Body of pancreas (tissue), 4 donors: ENCODE data around the gene ZNF516. TPM values are rescaled to one million over a fixed set of nuclear protein-coding genes. Genes with fewer than 3 reads are reported as not detected.

Experiments used
- ATAC-seq: fragments of 150-250 bp; one replicate; pipeline ENCODE4 v1.9.1; 2016
- DNase-seq, 4 donors: peaks; one replicate each; pipeline ENCODE4 v3.0.0-alpha.2; 2019
- H3K27ac ChIP-seq, 4 donors: fragments of 200-600 bp; sonication (generic); 1 replicate in 3 of 4; 2 replicates in 1 of 4; pipeline versions ENCODE4 v1.5.1 to v1.6.1; 2016 to 2019; ENCODE audit warnings: mild to moderate bottlenecking in 1 of 4, mixed read lengths in 1 of 4, moderate library complexity in 1 of 4
- H3K27me3 ChIP-seq, 2 donors: fragments of 200-600 bp; sonication (generic); one replicate each; pipeline ENCODE4 v1.6.0; 2016; ENCODE audit warnings: mild to moderate bottlenecking in 1 of 2
- H3K36me3 ChIP-seq, 2 donors: fragments of 200-600 bp; sonication (generic); replicated peaks in 1 of 2; 2 replicates each; pipeline ENCODE4 v1.5.1; 2016; ENCODE audit warnings: low read depth in 2 of 2; ENCODE audit not compliant: insufficient read depth in 1 of 2
- H3K4me1 ChIP-seq: fragments of 200-600 bp; sonication (generic); one replicate; pipeline ENCODE4 v1.6.0; 2016
- H3K4me3 ChIP-seq, 2 donors: fragments of 200-600 bp; sonication (generic); 1 replicate in 1 of 2; 2 replicates in 1 of 2; pipeline ENCODE4 v1.5.1; 2016 to 2019
- H3K9me3 ChIP-seq, 3 donors: fragments of 200-600 bp; sonication (generic); 1 replicate in 2 of 3; 2 replicates in 1 of 3; pipeline ENCODE4 v1.5.1; 2016
- CTCF ChIP-seq, 7 experiments: fragments of 450-650 bp in 4 of 7; fragments of 200-600 bp in 3 of 7; sonication (generic) in 3 of 7; IDR thresholded peaks; one replicate each; pipeline ENCODE4 v1.5.1; 2016 to 2019; ENCODE audit warnings: antibody characterized with exemption in 7 of 7
- POLR2A ChIP-seq, 3 donors: fragments of 450-650 bp; IDR thresholded peaks; one replicate each; pipeline ENCODE4 v1.6.1; 2016; ENCODE audit warnings: antibody characterized with exemption in 3 of 3, mild to moderate bottlenecking in 2 of 3
- WGBS, 2 donors: methylation state at CpG; one replicate each; pipeline ENCODE4 v1.1.5; 2017; 5-methylcytosine and 5-hydroxymethylcytosine counted together
- intact Hi-C: fragments of 100-400 bp; cut with DNase I; formaldehyde crosslinking; loops from one replicate; pipeline ENCODE4 v1.15.1; 2023
- total RNA-seq, 2 donors: library from RNA; depleted of rRNA; stranded (reverse); fragments of >200 nt; gene quantifications; one replicate each; pipeline ENCODE4 v1.1.0, GENCODE V29; 2016

Gene ZNF516
- total RNA-seq, 2 donors from 2014 or later: 13.5 to 16.5 TPM

DNA sequence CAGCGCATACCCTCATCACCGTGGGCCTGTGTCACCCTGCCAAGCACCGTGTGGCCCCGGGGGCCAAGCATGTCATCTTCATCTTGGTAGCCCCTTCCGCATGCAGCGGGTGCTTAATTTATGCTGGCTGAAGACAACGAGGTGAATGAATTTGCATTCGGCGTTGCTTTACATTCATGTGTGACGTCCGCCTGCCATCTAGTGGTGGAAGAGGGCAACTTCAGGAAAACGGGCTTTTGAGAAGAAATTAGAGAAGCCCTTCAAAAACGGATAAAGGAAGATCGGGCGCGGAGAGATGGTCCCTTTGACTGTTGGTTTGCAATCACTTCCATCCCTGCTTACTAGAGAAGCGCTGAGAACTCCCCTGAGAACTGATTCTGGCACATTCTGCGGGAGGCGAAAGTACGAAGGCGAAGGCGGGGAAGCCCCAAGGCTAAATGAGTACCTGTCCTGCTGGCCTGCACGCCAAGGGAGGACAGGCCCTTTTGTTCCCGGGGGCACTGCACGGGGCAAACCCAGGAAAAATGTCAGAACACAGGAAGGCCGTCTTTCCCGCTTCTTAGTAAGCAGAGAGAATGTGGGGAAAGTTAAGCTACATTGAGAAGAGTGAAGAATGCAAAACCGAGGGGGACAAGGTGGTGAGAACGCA is 145.9 kb downstream of the ZNF516 start:
- Histone ChIP-seq H3K4me1 (peaks cover 19% of the 10 kb centered on the region), H3K27me3 (no peaks in the 10 kb centered on the region), H3K9me3 (no peaks in the 10 kb centered on the region), H3K27ac (no peak overlapping the region), H3K4me3 (no peak overlapping the region), H3K36me3 (no peaks in the 10 kb centered on the region)
- intact Hi-C loops: no loop called here
- TF ChIP-seq CTCF (IDR thresholded peaks at IDR 0.05): peak; percentile 79 to 88 (median 86)
- TF ChIP-seq POLR2A (IDR thresholded peaks at IDR 0.05): no peak
- ATAC-seq: peak; percentile 72
- WGBS, 2 donors: 20 to 23% methylated on average over 22 to 29 of the region's 29 CpGs
- peak; percentile 71 to 81 (median 74) for DNase-seq

- no peaks in the 10 kb centered on the region for H3K36me3 ChIP-seq
- 38 to 40% methylated on average over 21 to 27 of the region's 27 CpGs for WGBS, 2 donors
- no peaks in the 10 kb centered on the region for H3K27me3 ChIP-seq
- no peaks in the 10 kb centered on the region for H3K9me3 ChIP-seq
- DNase-seq (peak; percentile 32 to 59 (median 44)), ATAC-seq (peak; percentile 43)
- no peak overlapping the region for H3K27ac ChIP-seq
- peaks cover 19% of the 10 kb centered on the region for H3K4me1 ChIP-seq
- no peak for TF ChIP-seq CTCF (IDR thresholded peaks at IDR 0.05)
- TF ChIP-seq POLR2A (IDR thresholded peaks at IDR 0.05): no peak
- intact Hi-C loops: no loop called here
- H3K4me3 ChIP-seq: no peak overlapping the region
Observed at GRCh38 chr18:76348267-76349066, 146.6 kb downstream of the ZNF516 start.

DNA sequence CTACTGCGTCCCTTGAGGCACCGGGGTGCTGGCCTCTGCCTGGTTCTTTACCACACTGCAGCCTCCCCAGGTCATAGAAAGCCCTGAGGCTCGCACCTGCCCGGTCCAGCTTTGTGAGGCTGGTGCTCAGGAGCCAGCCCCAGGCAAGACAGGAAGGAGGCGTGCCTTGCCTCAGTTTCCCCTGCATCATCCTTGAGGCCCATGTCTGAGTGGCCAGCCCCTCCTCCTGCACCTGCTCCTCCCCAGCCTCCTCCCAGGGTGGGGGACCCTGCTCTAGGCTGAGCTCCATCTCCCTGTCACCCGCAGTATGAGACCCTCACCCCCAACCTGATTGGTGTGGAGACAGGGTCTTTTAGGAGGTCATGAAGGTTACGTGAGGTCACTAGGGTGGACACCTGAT is 147.7 kb downstream of the ZNF516 start:
- Histone ChIP-seq H3K27me3 (no peaks in the 10 kb centered on the region), H3K4me1 (peaks cover 19% of the 10 kb centered on the region), H3K27ac (no peak overlapping the region), H3K4me3 (no peak overlapping the region), H3K9me3 (no peaks in the 10 kb centered on the region), H3K36me3 (no peaks in the 10 kb centered on the region)
- no peak for ATAC-seq
- WGBS, 2 donors: 83 to 98% methylated on average over 7 of the region's 7 CpGs
- no peak for DNase-seq
- TF ChIP-seq POLR2A (IDR thresholded peaks at IDR 0.05): no peak
- no peak for TF ChIP-seq CTCF (IDR thresholded peaks at IDR 0.05)
- intact Hi-C loops: no loop called here

GRCh38 chr18:76346490-76347130 is 148.4 kb downstream of the ZNF516 start:
- H3K4me3 ChIP-seq: no peak overlapping the region
- no peak for ATAC-seq
- intact Hi-C loops: no loop called here
- no peak for DNase-seq
- H3K4me1 ChIP-seq: peaks cover 19% of the 10 kb centered on the region
- no peaks in the 10 kb centered on the region for H3K36me3 ChIP-seq
- H3K27ac ChIP-seq: no peak overlapping the region
- WGBS, 2 donors: 86 to 87% methylated on average over 11 to 29 of the region's 29 CpGs
- no peaks in the 10 kb centered on the region for H3K9me3 ChIP-seq
- TF ChIP-seq CTCF (IDR thresholded peaks at IDR 0.05): no peak
- no peak for TF ChIP-seq POLR2A (IDR thresholded peaks at IDR 0.05)
- H3K27me3 ChIP-seq: no peaks in the 10 kb centered on the region
